H1 (cell line): Measurements from ENCODE around the gene DNAJB8. TPM values are rescaled to one million over a fixed set of nuclear protein-coding genes. Genes with fewer than 3 reads are reported as not detected.

Experiments used
- CTCF ChIA-PET: fragments of 300-600 bp; sonication (Branson Sonifier 250); formaldehyde crosslinking; loops from one replicate; lab custom pipeline; 2021; ENCODE audit not compliant: partially characterized antibody; lab: Charles Lee
- POLR2A ChIA-PET: fragments of 300-600 bp; sonication (Branson Sonifier 250); formaldehyde crosslinking; loops from one replicate; lab custom pipeline; 2021; ENCODE audit warnings: inconsistent platforms; ENCODE audit not compliant: partially characterized antibody; lab: Charles Lee
- DNase-seq, 2 experiments: peaks; one replicate each; pipeline versions ENCODE4 v3.0.0 to v3.0.0-alpha.2; 2010 to 2022; ENCODE audit warnings: low spot score in 2 of 2, low read depth in 1 of 2, mixed read lengths in 1 of 2
- FAIRE-seq: peaks from 2 replicates; lab custom pipeline; 2011; peaks lifted over from hg19 to GRCh38; lab: Jason Lieb, UNC
- H2AFZ ChIP-seq: 2 replicates; pipeline ENCODE4 v1.8.1; 2012; ENCODE audit warnings: low read length, inconsistent platforms
- H2AK5ac ChIP-seq: 2 replicates; pipeline ENCODE4 v1.6.1; 2013; ENCODE audit warnings: low read depth, low read length
- H2BK120ac ChIP-seq: replicated peaks from 2 replicates; pipeline ENCODE3; 2013; ENCODE audit warnings: low read depth, low read length, inconsistent platforms
- H2BK12ac ChIP-seq: 2 replicates; pipeline ENCODE4 v1.6.1; 2013; ENCODE audit warnings: low read depth, low read length
- H2BK15ac ChIP-seq: 2 replicates; pipeline ENCODE4 v1.6.1; 2013; ENCODE audit warnings: low read length
- H2BK20ac ChIP-seq: 2 replicates; pipeline ENCODE4 v1.6.1; 2013; ENCODE audit warnings: low read length
- H2BK5ac ChIP-seq: 2 replicates; pipeline ENCODE4 v1.6.1; 2013; ENCODE audit warnings: low read depth, low read length
- H3K14ac ChIP-seq: 2 replicates; pipeline ENCODE4 v1.6.1; 2013; ENCODE audit warnings: inconsistent platforms; ENCODE audit not compliant: insufficient read length
- H3K18ac ChIP-seq: 2 replicates; pipeline ENCODE4 v1.6.1; 2013; ENCODE audit warnings: low read length; ENCODE audit errors: extremely low read depth
- H3K23ac ChIP-seq: 2 replicates; pipeline ENCODE4 v1.6.1; 2013; ENCODE audit warnings: inconsistent platforms; ENCODE audit not compliant: insufficient read length
- H3K23me2 ChIP-seq: 2 replicates; pipeline ENCODE4 v1.6.1; 2013; ENCODE audit warnings: low read depth, low read length
- H3K27ac ChIP-seq: 2 replicates; pipeline ENCODE4 v1.6.1; 2011; ENCODE audit warnings: low read depth, low read length, inconsistent platforms
- H3K27me3 ChIP-seq, 4 experiments: replicated peaks in 1 of 4; 1 replicate in 1 of 4; 2 replicates in 3 of 4; pipeline versions ENCODE4 v1.6.1 to v1.8.1; 2011 to 2013; ENCODE audit warnings: low read length in 3 of 4, mild to moderate bottlenecking in 3 of 4, inconsistent platforms in 2 of 4, mixed read lengths in 2 of 4, moderate library complexity in 1 of 4; ENCODE audit not compliant: control insufficient read depth in 3 of 4, insufficient read depth in 3 of 4; ENCODE audit errors: extremely low read depth in 1 of 4
- H3K36me3 ChIP-seq, 4 experiments: 2 replicates each; pipeline versions ENCODE4 v1.6.1 to v1.8.1; 2011 to 2013; ENCODE audit warnings: mild to moderate bottlenecking in 4 of 4, low read length in 3 of 4, moderate library complexity in 2 of 4, control low read depth in 1 of 4, inconsistent platforms in 1 of 4; ENCODE audit not compliant: insufficient read depth in 4 of 4, control insufficient read depth in 2 of 4
- H3K4ac ChIP-seq: replicated peaks from 2 replicates; pipeline ENCODE3; 2013; ENCODE audit warnings: low read length, low read depth, mixed read lengths, inconsistent platforms; ENCODE audit not compliant: insufficient read length
- H3K4me1 ChIP-seq, 4 experiments: replicated peaks in 1 of 4; 1 replicate in 1 of 4; 2 replicates in 3 of 4; pipeline versions ENCODE4 v1.6.1 to v1.8.1; 2011 to 2013; ENCODE audit warnings: low read length in 3 of 4, inconsistent platforms in 2 of 4, mixed read lengths in 1 of 4; ENCODE audit not compliant: insufficient read depth in 4 of 4, control insufficient read depth in 3 of 4
- H3K4me2 ChIP-seq, 2 experiments: 2 replicates each; pipeline versions ENCODE4 v1.6.1 to v1.8.1; 2011 to 2013; ENCODE audit warnings: low read depth in 2 of 2, low read length in 2 of 2, control low read depth in 1 of 2, inconsistent platforms in 1 of 2, mild to moderate bottlenecking in 1 of 2; ENCODE audit not compliant: insufficient read depth in 1 of 2
- H3K4me3 ChIP-seq, 4 experiments: fragments of 200-600, 300-600 bp in 1 of 4; sonication (generic), shearing (Covaris generic), sonication (Bioruptor Twin) in 1 of 4; 2 replicates each; pipeline versions ENCODE4 v1.5.1 to v1.8.1; 2011 to 2016; ENCODE audit warnings: low read length in 4 of 4, low read depth in 3 of 4, control low read depth in 2 of 4, inconsistent platforms in 2 of 4, mild to moderate bottlenecking in 2 of 4, mixed read lengths in 1 of 4, moderate library complexity in 1 of 4; ENCODE audit not compliant: insufficient read depth in 2 of 4; ENCODE audit errors: extremely low read depth in 1 of 4
- H3K56ac ChIP-seq: replicated peaks from 2 replicates; pipeline ENCODE3; 2013; ENCODE audit warnings: low read depth, mild to moderate bottlenecking, mixed read lengths, low read length, inconsistent platforms; ENCODE audit not compliant: insufficient read length
- H3K79me1 ChIP-seq: 2 replicates; pipeline ENCODE4 v1.6.1; 2013; ENCODE audit warnings: low read depth, low read length, control low read depth
- H3K79me2 ChIP-seq, 2 experiments: 2 replicates each; pipeline versions ENCODE4 v1.6.1 to v1.8.1; 2012 to 2013; ENCODE audit warnings: low read length in 2 of 2, mild to moderate bottlenecking in 2 of 2, inconsistent platforms in 1 of 2; ENCODE audit not compliant: insufficient read depth in 2 of 2, control insufficient read depth in 1 of 2
- H3K9ac ChIP-seq, 4 experiments: replicated peaks in 1 of 4; 1 replicate in 1 of 4; 2 replicates in 3 of 4; pipeline versions ENCODE4 v1.6.1 to v1.8.1; 2011 to 2013; ENCODE audit warnings: low read depth in 3 of 4, low read length in 3 of 4, control low read depth in 2 of 4, mild to moderate bottlenecking in 2 of 4, moderate library complexity in 2 of 4, inconsistent platforms in 1 of 4; ENCODE audit errors: extremely low read depth in 1 of 4
- H3K9me3 ChIP-seq, 2 experiments: 2 replicates each; pipeline versions ENCODE4 v1.6.1 to v1.8.1; 2012 to 2013; ENCODE audit warnings: mild to moderate bottlenecking in 2 of 2, moderate library complexity in 2 of 2, control low read depth in 1 of 2, inconsistent platforms in 1 of 2, low read depth in 1 of 2, low read length in 1 of 2, mixed read lengths in 1 of 2; ENCODE audit not compliant: insufficient read depth in 2 of 2
- H4K20me1 ChIP-seq, 2 experiments: replicated peaks in 1 of 2; 2 replicates each; pipeline versions ENCODE3 to v1.8.1; 2011 to 2013; ENCODE audit warnings: inconsistent platforms in 2 of 2, low read length in 2 of 2, mild to moderate bottlenecking in 1 of 2; ENCODE audit not compliant: insufficient read depth in 2 of 2, control insufficient read depth in 1 of 2
- H4K5ac ChIP-seq: 2 replicates; pipeline ENCODE4 v1.6.1; 2013; ENCODE audit warnings: low read length, low read depth, mixed read lengths, inconsistent platforms; ENCODE audit not compliant: insufficient read length
- H4K8ac ChIP-seq: 2 replicates; pipeline ENCODE4 v1.8.0; 2013; ENCODE audit warnings: mild to moderate bottlenecking, moderate library complexity, low read length, inconsistent platforms; ENCODE audit not compliant: insufficient read depth; ENCODE audit errors: extremely low read depth
- H4K91ac ChIP-seq: replicated peaks from 2 replicates; pipeline ENCODE3; 2013; ENCODE audit warnings: low read length, mixed read lengths, inconsistent platforms; ENCODE audit not compliant: insufficient read length
- CHD2 ChIP-seq: IDR thresholded peaks from 2 replicates; pipeline ENCODE4 v1.6.1; 2012; ENCODE audit warnings: low read length, improper control_type of control experiment
- KDM1A ChIP-seq: fragments of 200-600, 300-600 bp; sonication (generic); IDR thresholded peaks from 2 replicates; pipeline ENCODE4 v1.7.1; 2016; ENCODE audit warnings: mild to moderate bottlenecking, low read length, borderline replicate concordance
- MAX ChIP-seq: IDR thresholded peaks from 2 replicates; pipeline ENCODE4 v1.6.1; 2012; ENCODE audit warnings: inconsistent platforms
- WGBS, 2 experiments: shearing (Covaris generic) in 1 of 2; methylation state at CpG; one replicate each; pipeline versions ENCODE4 v1.1.6 to v1.1.7; 2013 to 2015; ENCODE audit warnings: low lambda C conversion rate in 2 of 2, mixed read lengths in 2 of 2, inconsistent platforms in 1 of 2, low coverage in 1 of 2, missing lambda C conversion rate in 1 of 2; ENCODE audit not compliant: insufficient replicate concordance in 2 of 2, insufficient coverage in 1 of 2, insufficient read length in 1 of 2; ENCODE audit errors: extremely low coverage in 1 of 2, missing lambda C conversion rate in 1 of 2; 5-methylcytosine and 5-hydroxymethylcytosine counted together
- polyA plus RNA-seq, 7 experiments: library from polyadenylated mRNA; depleted of rRNA in 3 of 7; stranded (reverse) in 5 of 7; unstranded in 2 of 7; fragments of >200 nt in 5 of 7; fragments of 200-250 nt in 2 of 7; gene quantifications; 1 replicate in 5 of 7; 2 replicates in 1 of 7; 4 replicates in 1 of 7; pipeline versions ENCODE4 v1.2.1 to v1.2.3, GENCODE V29; 2011 to 2013; ENCODE audit warnings: missing spikeins in 2 of 7, mixed read lengths in 2 of 7
- total RNA-seq: library from RNA; stranded (reverse); fragmentation: NEBNext Ultra II Directional; extraction: Animal tissue kit (Norgen Biotek cat#: 25700); gene quantifications from 2 replicates; pipeline ENCODE4 v1.2.1, GENCODE V29; 2021

The DNAJB8 gene
- total and polyA plus RNA-seq, 2 of the 8 experiments (the other 6 are each of a cell fraction or from before 2014, with no cell fraction given) = not detected

DNA sequence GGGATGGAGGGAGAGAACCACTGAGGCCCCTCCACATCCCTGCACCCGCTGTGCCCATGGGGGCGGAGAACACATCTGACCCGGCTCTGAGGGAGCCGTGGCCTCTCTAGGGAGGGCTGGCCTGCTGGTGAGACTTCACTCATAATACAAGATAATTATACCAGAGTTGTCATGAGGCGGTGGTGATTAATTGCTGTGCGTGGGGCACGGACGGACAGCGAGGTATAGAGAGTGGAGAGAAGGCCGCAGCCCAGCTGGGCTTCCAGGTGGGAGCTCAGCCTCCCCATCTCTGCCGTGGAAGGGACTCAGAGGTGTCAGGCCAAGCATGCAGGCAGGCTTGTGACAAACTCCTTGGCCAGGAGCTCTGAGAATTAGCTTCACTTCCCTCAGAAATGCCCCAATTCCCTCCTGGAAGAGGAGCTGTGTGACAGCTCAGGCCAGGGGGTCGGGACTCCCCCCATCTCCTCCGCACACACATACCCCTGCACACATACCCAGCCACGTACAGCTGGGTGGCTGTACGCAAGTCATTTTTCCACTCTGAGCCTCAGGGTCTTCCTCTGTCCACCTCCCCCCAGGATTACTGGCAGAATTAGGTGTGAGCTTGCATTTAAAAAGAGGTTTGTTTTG lies 32.3 kb upstream of the DNAJB8 start:
- Histone ChIP-seq H3K56ac (no peak overlapping the region), H3K9me3 (no peaks in the 10 kb centered on the region; a peak in 1 of 4 replicates), H3K4me1 (peaks cover 0 to 20% (median 10%) of the 10 kb centered on the region in 4 experiments; a peak in 6 of 7 replicates), H3K79me1 (no peaks in the 10 kb centered on the region), H2BK120ac (no peak overlapping the region), H3K9ac (no peak overlapping the region), H4K8ac (no peak overlapping the region), H3K23me2 (peaks cover 5% of the 10 kb centered on the region; the same call in 1 of the 2 replicates), H3K18ac (no peak overlapping the region), H2BK20ac (no peak overlapping the region), H3K4me2 (no peak overlapping the region), H2BK12ac (no peak overlapping the region), H2AK5ac (no peak overlapping the region; the same call in 1 of the 2 replicates), H3K36me3 (0 out of 8 replicates have a peak, but pooled peaks cover 0 to 5% (median 0%) of the 10 kb centered on the region in 4 experiments), H3K4ac (no peak overlapping the region), H2AFZ (no peak overlapping the region), H4K91ac (no peak overlapping the region), H3K23ac (no peak overlapping the region), H3K79me2 (no peaks in the 10 kb centered on the region), H4K20me1 (peaks cover 2 to 18% of the 10 kb centered on the region in 2 experiments), H4K5ac (no peak overlapping the region), H2BK15ac (no peak overlapping the region), H3K27ac (no peak overlapping the region), H2BK5ac (no peak overlapping the region), H3K27me3 (peaks cover 35 to 52% (median 50%) of the 10 kb centered on the region in 4 experiments), H3K4me3 (no peak overlapping the region), H3K14ac (no peak overlapping the region)
- no peak for FAIRE-seq
- TF ChIP-seq CHD2 (no peak), MAX (no peak), KDM1A (no peak)
- WGBS, 2 experiments = 90% methylated on average over 15 of the region's 15 CpGs; no CpG with 5 or more reads in 1 of the 2 experiments
- CTCF ChIA-PET = interaction anchor here (0.5 to 5.7 kb wide), 24 partner anchors 9 to 316 kb away, joined by 3 to 83 read pairs (median 5); no protein-coding TSS in a partner anchor
- peak in 1 of 2 experiments; percentile 31 for DNase-seq
- POLR2A ChIA-PET = no interaction called here
